Panc1 (cell line): ENCODE measurements around the gene RNF215. TPM values are rescaled to one million over a fixed set of nuclear protein-coding genes. Genes with fewer than 3 reads are reported as not detected.

Experiments
- ATAC-seq: fragments of 200-7000 bp; cut with Tn5 transposase; 2 replicates; pipeline ENCODE4 v1.9.1; 2020; ENCODE audit warnings: mild to moderate bottlenecking, moderate library complexity
- BruUV-seq: library from RNA; stranded (reverse); fragments of 400-500 nt; replicated peaks from 2 replicates; lab custom pipeline; 2021; lab: Mats Ljungman, UMichigan
- CTCF ChIA-PET: fragments of 300-600 bp; sonication (Branson Sonifier 250); formaldehyde crosslinking; loops from one replicate; lab custom pipeline; 2022; ENCODE audit warnings: antibody characterized with exemption; lab: Charles Lee
- POLR2A ChIA-PET: fragments of 300-600 bp; sonication (Branson Sonifier 250); formaldehyde crosslinking; loops from one replicate; lab custom pipeline; 2022; ENCODE audit warnings: antibody characterized with exemption; lab: Charles Lee
- DNase-seq: peaks from one replicate; pipeline ENCODE4 v3.0.0-alpha.2; 2010; ENCODE audit warnings: low read depth, low spot score
- H3K27ac ChIP-seq: 2 replicates; pipeline ENCODE4 v1.5.1; 2011; ENCODE audit warnings: mild to moderate bottlenecking, low read length, inconsistent platforms
- H3K27me3 ChIP-seq: fragments of 200-500 bp; sonication (Bioruptor generic); 2 replicates; pipeline ENCODE4 v1.6.0; 2014; ENCODE audit warnings: low read length, inconsistent platforms; ENCODE audit not compliant: control insufficient read depth, insufficient read depth
- H3K36me3 ChIP-seq: fragments of 200-500 bp; sonication (Bioruptor generic); 2 replicates; pipeline ENCODE4 v1.5.1; 2014; ENCODE audit warnings: inconsistent platforms, mild to moderate bottlenecking, low read length, moderate library complexity; ENCODE audit not compliant: control insufficient read depth, insufficient read depth
- H3K4me1 ChIP-seq: 2 replicates; pipeline ENCODE4 v1.5.1; 2011; ENCODE audit warnings: inconsistent platforms, mild to moderate bottlenecking, low read length, moderate library complexity; ENCODE audit not compliant: control insufficient read depth, insufficient read depth
- H3K4me3 ChIP-seq, 2 experiments: 2 replicates each; pipeline ENCODE4 v1.5.1; 2011 to 2012; ENCODE audit warnings: low read depth in 2 of 2, low read length in 2 of 2, mild to moderate bottlenecking in 2 of 2, inconsistent platforms in 1 of 2, moderate library complexity in 1 of 2
- H3K9me3 ChIP-seq: fragments of 200-500 bp; sonication (Bioruptor generic); 2 replicates; pipeline ENCODE4 v1.5.1; 2014; ENCODE audit warnings: low read depth, mild to moderate bottlenecking, inconsistent platforms, low read length, moderate library complexity; ENCODE audit not compliant: control insufficient read depth, insufficient read depth
- POLR2AphosphoS5 ChIP-seq: IDR thresholded peaks from 2 replicates; pipeline ENCODE4 v1.6.1; 2012; ENCODE audit warnings: mild to moderate bottlenecking, low read depth, low read length, moderate library complexity
- SIN3A ChIP-seq: IDR thresholded peaks from 2 replicates; pipeline ENCODE4 v1.6.1; 2012; ENCODE audit warnings: low read depth, mild to moderate bottlenecking, low read length, moderate library complexity, borderline replicate concordance; ENCODE audit not compliant: insufficient read depth
- TCF7L2 ChIP-seq: IDR thresholded peaks from 2 replicates; pipeline ENCODE4 v1.6.1; 2011; ENCODE audit warnings: mild to moderate bottlenecking, low read depth, low read length, inconsistent platforms
- in situ Hi-C: cut with HindIII; loops from 2 replicates; pipeline ENCODE4 v1.10.0; 2016; ENCODE audit warnings: low sequenced_read_pairs, low pct_unique_long_range_greater_than_20kb
- intact Hi-C: fragments of 100-400 bp; cut with micrococcal nuclease; formaldehyde crosslinking; loops from one replicate; pipeline ENCODE4 v1.10.0; 2022; ENCODE audit not compliant: unreplicated experiment
- total RNA-seq: library from RNA; stranded (reverse); gene quantifications from one replicate; pipeline ENCODE4 v1.2.1, GENCODE V29; 2021; ENCODE audit not compliant: unreplicated experiment
- TF ChIP-seq, protein P1 (sequence below): fragments of 450-650 bp; IDR thresholded peaks from 2 replicates; pipeline ENCODE4 v1.5.1; 2017; ENCODE audit warnings: mild to moderate bottlenecking
- TF ChIP-seq, protein P2 (sequence below), 2 experiments: IDR thresholded peaks; 2 replicates each; pipeline ENCODE4 v1.6.1; 2011 to 2012; ENCODE audit warnings: low read depth in 2 of 2, control low read depth in 1 of 2, low read length in 1 of 2, mild to moderate bottlenecking in 1 of 2, moderate library complexity in 1 of 2; ENCODE audit not compliant: insufficient read depth in 1 of 2

The RNF215 gene
- total RNA-seq, 1 experiment from 2014 or later = 35.8 TPM

DNA sequence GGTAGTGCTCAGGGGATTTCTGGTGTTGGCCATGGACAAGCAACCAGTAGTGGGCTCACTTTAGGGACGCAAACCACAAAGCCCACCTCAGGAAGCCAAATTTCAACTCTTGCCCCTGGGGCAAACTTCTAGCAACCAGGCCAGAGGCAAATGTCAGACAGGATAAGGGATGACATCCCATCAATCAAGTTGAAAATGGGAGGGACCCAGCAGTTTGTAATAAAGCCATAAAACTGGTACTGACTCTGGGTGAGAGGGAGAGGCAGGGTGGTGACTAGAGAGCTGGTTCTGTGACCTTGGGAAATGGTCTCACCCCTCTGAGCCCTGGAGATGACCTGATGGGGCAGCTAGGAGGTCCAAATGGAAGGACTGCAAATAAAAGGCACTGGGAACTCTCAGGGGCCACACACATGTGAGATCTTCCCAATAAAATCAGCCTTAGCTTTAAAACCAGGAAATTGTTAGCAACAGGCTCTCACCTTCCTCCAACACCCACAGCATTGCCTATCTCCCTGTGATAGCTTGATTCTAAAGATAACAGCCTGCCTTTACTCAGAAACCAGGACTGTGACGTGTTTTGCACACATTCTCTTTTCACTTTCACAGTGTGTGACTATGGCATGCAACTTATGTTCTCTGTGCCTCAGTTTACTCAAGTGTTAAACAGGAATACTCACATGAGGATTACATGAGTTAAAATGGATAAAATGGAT is 54.1 kb downstream of the RNF215 start:
- DNase-seq = no peak
- in situ Hi-C loops (no loop called here), intact Hi-C loops (no loop called here)
- Histone ChIP-seq H3K4me1 (no peaks in the 10 kb centered on the region), H3K27ac (no peak overlapping the region), H3K4me3 (no peak overlapping the region), H3K27me3 (no peaks in the 10 kb centered on the region), H3K9me3 (no peaks in the 10 kb centered on the region), H3K36me3 (peaks cover 3% of the 10 kb centered on the region)
- BruUV-seq = no TSS peak
- POLR2A ChIA-PET = no interaction called here
- CTCF ChIA-PET = no interaction called here
- TF ChIP-seq, protein P1, sequence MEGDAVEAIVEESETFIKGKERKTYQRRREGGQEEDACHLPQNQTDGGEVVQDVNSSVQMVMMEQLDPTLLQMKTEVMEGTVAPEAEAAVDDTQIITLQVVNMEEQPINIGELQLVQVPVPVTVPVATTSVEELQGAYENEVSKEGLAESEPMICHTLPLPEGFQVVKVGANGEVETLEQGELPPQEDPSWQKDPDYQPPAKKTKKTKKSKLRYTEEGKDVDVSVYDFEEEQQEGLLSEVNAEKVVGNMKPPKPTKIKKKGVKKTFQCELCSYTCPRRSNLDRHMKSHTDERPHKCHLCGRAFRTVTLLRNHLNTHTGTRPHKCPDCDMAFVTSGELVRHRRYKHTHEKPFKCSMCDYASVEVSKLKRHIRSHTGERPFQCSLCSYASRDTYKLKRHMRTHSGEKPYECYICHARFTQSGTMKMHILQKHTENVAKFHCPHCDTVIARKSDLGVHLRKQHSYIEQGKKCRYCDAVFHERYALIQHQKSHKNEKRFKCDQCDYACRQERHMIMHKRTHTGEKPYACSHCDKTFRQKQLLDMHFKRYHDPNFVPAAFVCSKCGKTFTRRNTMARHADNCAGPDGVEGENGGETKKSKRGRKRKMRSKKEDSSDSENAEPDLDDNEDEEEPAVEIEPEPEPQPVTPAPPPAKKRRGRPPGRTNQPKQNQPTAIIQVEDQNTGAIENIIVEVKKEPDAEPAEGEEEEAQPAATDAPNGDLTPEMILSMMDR = no peak
- TF ChIP-seq, protein P2, sequence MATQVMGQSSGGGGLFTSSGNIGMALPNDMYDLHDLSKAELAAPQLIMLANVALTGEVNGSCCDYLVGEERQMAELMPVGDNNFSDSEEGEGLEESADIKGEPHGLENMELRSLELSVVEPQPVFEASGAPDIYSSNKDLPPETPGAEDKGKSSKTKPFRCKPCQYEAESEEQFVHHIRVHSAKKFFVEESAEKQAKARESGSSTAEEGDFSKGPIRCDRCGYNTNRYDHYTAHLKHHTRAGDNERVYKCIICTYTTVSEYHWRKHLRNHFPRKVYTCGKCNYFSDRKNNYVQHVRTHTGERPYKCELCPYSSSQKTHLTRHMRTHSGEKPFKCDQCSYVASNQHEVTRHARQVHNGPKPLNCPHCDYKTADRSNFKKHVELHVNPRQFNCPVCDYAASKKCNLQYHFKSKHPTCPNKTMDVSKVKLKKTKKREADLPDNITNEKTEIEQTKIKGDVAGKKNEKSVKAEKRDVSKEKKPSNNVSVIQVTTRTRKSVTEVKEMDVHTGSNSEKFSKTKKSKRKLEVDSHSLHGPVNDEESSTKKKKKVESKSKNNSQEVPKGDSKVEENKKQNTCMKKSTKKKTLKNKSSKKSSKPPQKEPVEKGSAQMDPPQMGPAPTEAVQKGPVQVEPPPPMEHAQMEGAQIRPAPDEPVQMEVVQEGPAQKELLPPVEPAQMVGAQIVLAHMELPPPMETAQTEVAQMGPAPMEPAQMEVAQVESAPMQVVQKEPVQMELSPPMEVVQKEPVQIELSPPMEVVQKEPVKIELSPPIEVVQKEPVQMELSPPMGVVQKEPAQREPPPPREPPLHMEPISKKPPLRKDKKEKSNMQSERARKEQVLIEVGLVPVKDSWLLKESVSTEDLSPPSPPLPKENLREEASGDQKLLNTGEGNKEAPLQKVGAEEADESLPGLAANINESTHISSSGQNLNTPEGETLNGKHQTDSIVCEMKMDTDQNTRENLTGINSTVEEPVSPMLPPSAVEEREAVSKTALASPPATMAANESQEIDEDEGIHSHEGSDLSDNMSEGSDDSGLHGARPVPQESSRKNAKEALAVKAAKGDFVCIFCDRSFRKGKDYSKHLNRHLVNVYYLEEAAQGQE (IDR thresholded peaks at IDR 0.05; ENCODE audit: insufficient read depth in 1 of 2, low read depth in 2 of 2, low read length in 1 of 2) = no peak
- TF ChIP-seq TCF7L2 (no peak), POLR2AphosphoS5 (no peak), SIN3A (no peak)
- no peak for ATAC-seq

GRCh38 chr22:30332551-30332950 is 54.7 kb downstream of the RNF215 start:
- Histone ChIP-seq H3K4me3 (no peak overlapping the region), H3K27ac (no peak overlapping the region), H3K36me3 (peaks cover 3% of the 10 kb centered on the region), H3K9me3 (no peaks in the 10 kb centered on the region), H3K4me1 (peaks cover under 1% of the 10 kb centered on the region; the same call in 1 of the 2 replicates), H3K27me3 (no peaks in the 10 kb centered on the region)
- in situ Hi-C loops = no loop called here
- TF ChIP-seq TCF7L2 (no peak), SIN3A (no peak), POLR2AphosphoS5 (no peak)
- TF ChIP-seq, protein P1 = no peak
- TF ChIP-seq, protein P2 (IDR thresholded peaks at IDR 0.05; ENCODE audit: insufficient read depth in 1 of 2, low read depth in 2 of 2, low read length in 1 of 2) = no peak
- intact Hi-C loops = no loop called here
- BruUV-seq = no TSS peak
- DNase-seq (no peak), ATAC-seq (no peak)
- CTCF ChIA-PET = no interaction called here
- POLR2A ChIA-PET = no interaction called here
